Inflammatory macrophage (primary cell): ENCODE measurements around the gene MXRA8.

Experiments
- DNase-seq, 2 donors: peaks; one replicate each; pipeline ENCODE4 v3.0.0-alpha.2; 2020 to 2022

The MXRA8 gene

DNA sequence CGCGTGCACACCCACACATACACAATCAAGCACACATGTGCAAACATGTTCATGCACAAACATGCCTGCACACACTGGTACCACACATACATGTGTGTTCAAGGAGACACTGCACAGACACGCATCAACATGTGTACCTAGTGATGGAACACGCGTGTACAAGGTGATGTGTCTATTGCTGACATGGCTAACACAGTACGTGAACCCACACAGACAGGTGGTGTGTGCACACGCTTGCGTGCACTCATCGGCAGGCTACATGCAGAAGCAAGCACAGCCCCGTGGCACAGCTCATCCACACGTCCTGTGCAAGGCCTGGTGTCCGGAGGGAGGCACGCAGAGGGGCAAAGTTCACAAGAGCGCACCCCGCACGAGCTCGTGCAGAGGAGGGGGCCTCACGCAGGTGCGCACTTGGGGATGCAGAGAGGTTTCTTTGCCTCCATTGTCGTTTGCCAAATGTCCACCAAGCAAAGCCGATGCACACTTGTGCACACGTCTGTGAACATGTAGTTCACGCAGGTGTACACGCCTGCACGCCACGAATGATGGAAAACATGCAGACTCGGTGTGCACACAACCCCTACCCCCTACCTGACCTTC is 51.6 kb downstream of the MXRA8 start:
- DNase-seq = no peak

DNA sequence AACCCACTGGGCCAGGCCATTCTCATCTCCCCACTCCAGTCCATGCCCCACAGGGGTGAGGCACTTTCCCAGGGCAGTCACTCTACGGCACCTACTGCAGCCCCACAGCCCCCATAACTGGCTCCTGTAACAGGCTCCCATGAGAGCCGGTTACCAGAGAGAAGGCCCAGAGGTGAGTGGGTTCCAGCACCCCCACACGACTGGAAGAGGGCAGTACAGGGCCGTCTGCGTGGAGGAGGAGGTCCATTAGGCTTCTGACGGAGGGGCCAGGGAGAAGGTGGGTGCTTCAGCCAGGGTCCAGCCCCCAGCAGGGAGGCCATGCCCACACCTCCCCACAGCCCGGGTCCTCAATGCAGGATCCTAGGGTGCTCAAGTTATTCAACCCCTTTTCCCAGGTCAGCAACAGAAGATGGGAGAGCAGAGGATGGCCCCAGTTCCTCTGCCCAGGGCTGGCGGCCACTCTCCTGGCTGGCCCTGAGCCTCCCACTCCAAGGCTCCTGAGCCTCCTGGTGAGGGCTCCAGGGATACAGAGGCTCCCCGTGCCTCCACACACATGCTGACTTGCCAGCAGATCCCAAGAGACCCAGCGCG is 52.2 kb downstream of the MXRA8 start:
- DNase-seq = no peak

DNA sequence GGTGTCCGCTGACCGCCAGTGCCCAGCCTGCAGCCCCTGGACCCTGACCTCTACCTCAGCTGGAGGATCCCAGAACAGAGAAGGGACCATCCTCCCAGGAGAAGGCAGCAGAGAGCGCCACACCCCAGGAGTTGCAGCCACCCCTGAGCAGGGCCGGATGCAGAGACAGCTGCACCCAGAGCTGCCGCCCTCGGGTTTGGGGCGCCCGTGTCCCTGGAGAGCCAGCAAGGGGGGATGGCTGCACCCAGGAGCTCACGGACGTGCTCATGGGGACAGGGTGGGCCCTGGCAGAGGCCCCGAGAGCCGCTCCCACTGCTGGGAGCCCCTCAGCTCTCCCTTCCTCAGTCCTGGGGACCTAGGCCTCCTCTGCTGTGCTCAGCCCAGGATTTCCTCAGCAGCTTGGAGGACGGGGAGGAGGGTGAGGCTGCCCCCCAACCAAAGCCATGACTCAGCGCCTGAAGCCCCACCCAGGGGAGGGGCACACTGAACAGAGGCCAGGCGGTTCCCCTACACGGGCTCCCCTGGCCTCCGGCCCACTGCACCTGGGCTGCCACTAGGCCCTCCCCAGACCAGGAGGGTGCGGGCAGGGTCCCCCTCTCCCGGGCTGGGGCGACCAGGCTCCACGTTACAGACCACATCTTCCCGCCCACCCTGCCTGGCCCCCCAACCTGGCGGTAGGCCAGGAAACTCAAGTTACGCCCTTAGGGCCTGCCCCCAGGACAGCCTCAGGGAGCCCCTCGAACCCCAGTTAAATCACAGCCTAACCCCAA is 52.9 kb downstream of the MXRA8 start:
- DNase-seq = peak; percentile 44 to 46

DNA sequence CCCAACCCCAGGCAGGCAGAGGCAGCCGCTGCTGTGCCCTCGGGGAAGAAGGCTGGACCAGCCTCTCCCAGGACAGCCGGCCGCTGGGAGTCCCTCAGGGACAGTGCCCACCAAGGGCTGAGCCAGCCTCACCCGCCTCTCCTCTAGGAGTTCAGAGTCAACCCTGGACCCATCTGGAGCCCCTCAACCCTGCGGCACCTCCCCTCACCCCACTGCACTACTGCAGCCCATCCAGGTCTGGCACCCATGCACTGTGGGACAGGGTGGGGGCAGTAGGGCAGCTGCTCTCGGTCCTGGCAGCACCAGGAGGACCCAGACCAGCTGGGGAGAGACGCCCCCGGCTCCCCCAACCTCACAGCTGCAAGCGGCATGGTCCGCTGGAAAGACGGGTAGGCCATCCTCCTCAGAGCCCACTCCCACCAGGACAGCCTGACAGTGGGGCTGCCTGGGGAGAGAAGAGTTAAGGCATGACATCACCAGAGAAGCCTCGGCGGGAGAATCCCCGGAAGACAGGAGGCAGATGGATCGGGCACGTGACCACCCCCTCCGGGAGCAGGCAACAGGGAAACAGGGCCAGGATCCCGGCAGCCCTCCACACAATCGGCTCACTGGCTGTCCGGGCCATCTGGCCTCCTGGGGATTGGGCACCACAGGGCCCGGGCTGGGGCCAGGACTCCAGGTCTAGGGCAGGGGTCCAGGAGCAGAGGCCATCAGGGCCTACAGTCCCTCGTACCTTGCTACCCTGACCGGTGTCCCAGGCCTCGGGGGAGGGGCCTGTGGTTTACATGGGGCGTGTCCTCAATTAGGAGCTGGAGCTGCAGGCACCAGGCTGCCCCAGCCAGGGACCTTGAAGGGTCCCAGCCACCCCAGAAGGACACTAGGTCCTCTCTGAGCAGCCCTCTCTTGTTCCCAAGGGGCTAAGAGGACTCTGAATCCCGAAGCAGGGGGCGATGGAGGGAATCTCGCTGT is 53.7 kb downstream of the MXRA8 start:
- peak in 1 of 2 donors; percentile 33 for DNase-seq

DNA sequence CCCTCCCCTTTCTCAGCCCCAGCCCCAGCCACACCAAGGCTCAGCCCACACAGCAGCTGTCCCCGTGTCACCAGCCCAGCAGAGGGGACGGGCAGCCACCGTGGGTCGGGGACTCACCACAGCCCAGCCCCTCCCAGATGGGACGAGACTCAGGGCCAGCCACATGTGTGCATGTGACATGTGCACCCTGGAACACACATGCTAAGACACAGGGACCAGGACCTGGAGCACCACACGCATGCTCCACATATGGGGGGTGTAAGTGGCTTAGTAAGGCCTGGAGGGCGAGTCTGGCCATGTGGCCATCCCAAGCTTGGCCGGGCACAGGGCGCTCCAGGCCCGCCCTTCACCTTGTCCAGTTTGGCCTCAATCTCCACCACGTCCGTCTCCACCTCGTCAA is 54.6 kb downstream of the MXRA8 start:
- no peak for DNase-seq

DNA sequence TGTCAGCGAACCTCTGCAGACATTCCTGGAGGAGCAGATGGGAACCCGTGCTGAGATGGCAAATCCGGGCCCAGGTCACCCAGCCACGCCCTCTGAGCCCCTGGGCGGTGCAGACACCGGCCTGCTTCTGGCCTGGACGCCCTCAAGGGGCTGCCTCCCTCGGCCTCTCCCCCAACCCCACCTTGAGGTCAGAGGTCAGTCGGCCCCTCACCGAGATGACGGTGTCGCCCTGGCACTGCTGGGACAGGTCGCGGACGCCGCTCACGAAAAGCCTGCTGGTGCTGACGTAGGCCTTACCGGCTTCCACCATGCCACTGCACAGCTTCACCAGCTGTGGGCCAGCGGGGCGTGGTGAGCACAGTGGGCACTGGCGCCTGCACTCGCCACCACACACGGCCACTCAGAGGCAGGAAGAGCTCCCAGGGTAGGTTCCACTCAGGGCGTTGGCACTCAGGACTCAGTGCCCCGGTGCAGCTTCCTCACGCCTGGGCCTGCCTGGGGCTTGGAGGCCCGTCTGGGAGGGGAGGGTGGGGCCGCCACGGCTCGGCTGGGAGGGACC is 55.3 kb downstream of the MXRA8 start:
- no peak for DNase-seq
